Measurements from ENCODE around the gene EDAR. TPM values are rescaled to one million over a fixed set of nuclear protein-coding genes. Genes with fewer than 3 reads are reported as not detected.
A peak's percentile ranks its signal among the peaks of the same experiment; 100 is the strongest.

Gene EDAR
- total RNA-seq, 1 donor from 2014 or later = not detected

DNA sequence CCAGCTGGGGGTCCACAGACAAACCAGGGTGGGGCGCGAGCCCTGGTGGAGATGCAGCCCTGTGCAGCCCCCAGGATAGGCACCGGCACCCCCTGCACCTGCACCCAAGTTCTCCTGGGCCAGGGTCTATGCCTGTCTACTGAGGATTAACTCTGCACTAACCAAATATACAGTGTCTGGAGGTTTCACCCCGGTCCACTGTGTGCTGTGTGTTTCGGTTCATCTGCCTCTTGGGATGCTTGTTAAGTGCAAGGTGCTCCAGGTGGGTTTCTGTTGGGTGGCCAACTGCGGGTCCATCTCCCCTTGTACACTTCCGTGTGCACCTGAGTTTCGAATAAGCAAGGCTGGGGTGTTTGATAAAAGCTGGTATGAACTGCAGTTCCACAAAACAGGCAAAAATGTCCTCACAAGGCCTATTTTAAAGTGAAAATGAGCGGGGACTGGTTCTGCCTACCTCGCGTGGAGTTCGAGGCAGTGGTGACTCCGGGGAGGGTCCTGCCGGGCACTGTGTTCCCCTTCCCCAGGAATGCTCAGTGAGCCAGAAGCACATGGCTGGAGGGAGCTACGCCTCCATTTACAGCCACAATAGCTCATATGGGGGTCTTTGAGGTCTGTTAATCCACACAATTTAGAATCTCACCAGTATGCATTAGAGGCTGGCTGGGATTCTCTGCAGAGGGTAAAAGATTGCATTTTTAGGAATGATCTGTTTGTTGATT is 70.7 kb downstream of the EDAR start:
- intact Hi-C loops (cut with DNase I) = no loop called here
- Histone ChIP-seq H3K27me3 (no peaks in the 10 kb centered on the region), H3K4me3 (no peak overlapping the region), H3K36me3 (no peaks in the 10 kb centered on the region), H3K9me3 (no peaks in the 10 kb centered on the region), H3K27ac (no peak overlapping the region), H3K4me1 (no peaks in the 10 kb centered on the region)
- TF ChIP-seq, protein P1, sequence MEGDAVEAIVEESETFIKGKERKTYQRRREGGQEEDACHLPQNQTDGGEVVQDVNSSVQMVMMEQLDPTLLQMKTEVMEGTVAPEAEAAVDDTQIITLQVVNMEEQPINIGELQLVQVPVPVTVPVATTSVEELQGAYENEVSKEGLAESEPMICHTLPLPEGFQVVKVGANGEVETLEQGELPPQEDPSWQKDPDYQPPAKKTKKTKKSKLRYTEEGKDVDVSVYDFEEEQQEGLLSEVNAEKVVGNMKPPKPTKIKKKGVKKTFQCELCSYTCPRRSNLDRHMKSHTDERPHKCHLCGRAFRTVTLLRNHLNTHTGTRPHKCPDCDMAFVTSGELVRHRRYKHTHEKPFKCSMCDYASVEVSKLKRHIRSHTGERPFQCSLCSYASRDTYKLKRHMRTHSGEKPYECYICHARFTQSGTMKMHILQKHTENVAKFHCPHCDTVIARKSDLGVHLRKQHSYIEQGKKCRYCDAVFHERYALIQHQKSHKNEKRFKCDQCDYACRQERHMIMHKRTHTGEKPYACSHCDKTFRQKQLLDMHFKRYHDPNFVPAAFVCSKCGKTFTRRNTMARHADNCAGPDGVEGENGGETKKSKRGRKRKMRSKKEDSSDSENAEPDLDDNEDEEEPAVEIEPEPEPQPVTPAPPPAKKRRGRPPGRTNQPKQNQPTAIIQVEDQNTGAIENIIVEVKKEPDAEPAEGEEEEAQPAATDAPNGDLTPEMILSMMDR (IDR thresholded peaks at IDR 0.05) = no peak
- no peak for DNase-seq (ENCODE audit: low spot score in 2 of 2)

DNA sequence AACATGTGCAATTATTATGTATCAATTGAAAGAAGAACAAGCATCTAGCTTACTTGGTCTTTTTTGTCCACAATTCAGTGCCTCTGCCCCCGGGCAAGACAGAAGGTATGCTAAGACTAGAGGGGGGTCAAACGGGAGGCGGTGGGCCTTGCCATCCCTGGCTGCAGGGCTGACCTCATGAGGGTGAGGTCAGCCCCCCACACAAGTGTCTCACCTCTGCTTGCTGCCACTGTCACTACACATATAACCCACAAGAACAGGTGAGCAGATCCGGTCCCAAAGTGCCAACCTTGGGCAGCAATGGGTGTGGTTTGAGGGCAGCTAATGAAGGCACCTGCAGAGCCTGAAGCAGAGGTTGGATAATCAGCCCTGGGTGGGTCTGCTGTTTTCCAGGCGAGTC is 71.5 kb downstream of the EDAR start:
- Histone ChIP-seq H3K9me3 (no peaks in the 10 kb centered on the region), H3K27ac (no peak overlapping the region), H3K4me3 (no peak overlapping the region), H3K27me3 (no peaks in the 10 kb centered on the region), H3K36me3 (no peaks in the 10 kb centered on the region), H3K4me1 (no peaks in the 10 kb centered on the region)
- intact Hi-C loops (cut with DNase I) = no loop called here
- DNase-seq (ENCODE audit: low spot score in 2 of 2) = no peak
- TF ChIP-seq, protein P1 (IDR thresholded peaks at IDR 0.05) = no peak

DNA sequence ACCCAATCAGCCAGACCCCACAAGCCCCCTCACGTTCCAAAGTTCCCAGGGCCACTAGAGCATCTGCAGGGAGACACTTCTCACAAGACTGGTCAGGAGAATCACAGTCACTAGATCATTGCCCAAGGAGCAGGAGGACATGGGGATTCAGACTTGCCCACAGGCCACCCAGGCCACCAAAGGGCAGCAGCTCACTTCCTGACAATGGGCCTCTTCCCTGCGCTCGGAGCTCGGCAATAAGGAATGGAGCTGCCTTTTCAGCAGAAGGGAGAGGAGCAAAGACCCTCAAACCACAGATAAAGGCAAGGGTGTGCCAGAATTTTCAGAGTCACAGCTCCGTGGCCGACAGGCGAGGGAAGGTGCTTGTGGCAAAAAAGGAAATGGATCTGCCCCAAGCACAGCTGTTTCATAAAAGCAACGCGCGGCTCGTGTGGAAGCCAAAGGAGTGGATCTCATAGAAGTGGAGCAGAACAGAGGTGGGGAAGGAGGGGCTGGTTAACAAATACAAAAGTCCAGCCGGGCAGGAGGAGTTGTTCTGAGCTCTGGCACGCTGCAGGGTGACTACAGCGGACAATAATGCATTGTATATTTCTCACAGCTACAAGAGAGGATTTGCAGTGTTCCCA is 72.1 kb downstream of the EDAR start:
- Histone ChIP-seq H3K27ac (no peak overlapping the region), H3K36me3 (no peaks in the 10 kb centered on the region)

DNA sequence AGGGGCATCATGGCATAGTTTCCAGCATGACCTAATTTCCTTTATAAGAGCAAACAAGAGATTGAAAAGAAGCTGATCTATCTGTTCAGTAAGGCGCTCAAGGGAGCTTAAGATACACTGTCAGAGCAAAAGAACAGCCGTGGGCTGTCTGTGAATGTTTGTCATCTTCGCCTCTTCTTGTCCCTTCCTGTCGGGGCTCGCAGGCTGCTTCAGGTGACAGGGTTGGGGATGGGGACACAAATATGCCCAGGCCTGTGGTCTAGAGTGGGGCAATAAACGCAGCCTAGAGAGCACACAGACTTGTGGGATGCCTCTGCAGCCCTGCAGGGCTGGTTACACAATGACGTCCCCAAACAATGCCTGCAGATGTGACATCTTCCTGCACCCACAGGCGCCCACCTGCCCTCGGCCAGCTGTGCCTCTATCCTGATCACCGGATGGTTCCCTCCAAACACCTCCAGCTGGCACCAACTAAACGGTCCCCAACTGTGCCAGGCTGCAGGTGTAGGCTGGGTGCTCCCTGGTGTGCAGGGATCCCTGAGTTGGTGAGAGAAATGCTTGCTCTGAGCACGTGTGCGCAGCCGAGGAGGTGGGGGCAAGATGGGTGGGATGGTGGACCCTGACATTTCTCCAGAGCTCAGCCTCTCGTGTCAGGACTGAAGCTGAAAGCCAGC is 72.8 kb downstream of the EDAR start:
- Histone ChIP-seq H3K9me3 (no peaks in the 10 kb centered on the region), H3K27me3 (no peaks in the 10 kb centered on the region), H3K27ac (no peak overlapping the region), H3K36me3 (no peaks in the 10 kb centered on the region), H3K4me3 (no peak overlapping the region), H3K4me1 (no peaks in the 10 kb centered on the region)
- TF ChIP-seq, protein P1 (IDR thresholded peaks at IDR 0.05) = no peak
- intact Hi-C loops (cut with DNase I) = no loop called here
- peak in 1 of 2 donors; percentile 48 for DNase-seq (ENCODE audit: low spot score in 2 of 2)

More for the DNA sequence above, 72.1 kb downstream of the EDAR start:
- Histone ChIP-seq H3K4me1 (no peaks in the 10 kb centered on the region), H3K4me3 (no peak overlapping the region), H3K27me3 (no peaks in the 10 kb centered on the region), H3K9me3 (no peaks in the 10 kb centered on the region)
- TF ChIP-seq, protein P1 (IDR thresholded peaks at IDR 0.05) = no peak
- no peak for DNase-seq (ENCODE audit: low spot score in 2 of 2)
- intact Hi-C loops (cut with DNase I) = no loop called here

DNA sequence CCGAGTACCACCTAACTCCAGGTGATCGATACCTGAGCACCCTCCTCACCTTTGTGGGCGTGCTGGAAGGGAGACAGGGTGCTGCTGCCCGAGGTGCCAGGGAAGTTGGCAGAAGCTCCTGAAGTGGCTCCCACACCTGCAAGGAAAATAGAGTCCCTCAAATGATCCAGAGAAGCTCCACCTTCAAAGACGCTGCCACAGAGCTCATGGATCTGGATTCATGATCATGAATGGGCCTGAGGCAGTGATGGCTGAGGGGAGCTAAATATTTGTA is 76.5 kb downstream of the EDAR start:
- TF ChIP-seq, protein P1 (IDR thresholded peaks at IDR 0.05) = no peak
- Histone ChIP-seq H3K4me3 (no peak overlapping the region), H3K9me3 (no peaks in the 10 kb centered on the region), H3K36me3 (no peaks in the 10 kb centered on the region), H3K4me1 (no peaks in the 10 kb centered on the region), H3K27ac (no peak overlapping the region), H3K27me3 (no peaks in the 10 kb centered on the region)
- intact Hi-C loops (cut with DNase I) = no loop called here
- DNase-seq (ENCODE audit: low spot score in 2 of 2) = no peak
